ENCODE results near the gene NR1I3. TPM values are rescaled to one million over a fixed set of nuclear protein-coding genes. Genes with fewer than 3 reads are reported as not detected.
A peak's percentile ranks its signal among the peaks of the same experiment; 100 is the strongest.

Gene NR1I3
- total RNA-seq, 1 donor from 2014 or later, result not detected

DNA sequence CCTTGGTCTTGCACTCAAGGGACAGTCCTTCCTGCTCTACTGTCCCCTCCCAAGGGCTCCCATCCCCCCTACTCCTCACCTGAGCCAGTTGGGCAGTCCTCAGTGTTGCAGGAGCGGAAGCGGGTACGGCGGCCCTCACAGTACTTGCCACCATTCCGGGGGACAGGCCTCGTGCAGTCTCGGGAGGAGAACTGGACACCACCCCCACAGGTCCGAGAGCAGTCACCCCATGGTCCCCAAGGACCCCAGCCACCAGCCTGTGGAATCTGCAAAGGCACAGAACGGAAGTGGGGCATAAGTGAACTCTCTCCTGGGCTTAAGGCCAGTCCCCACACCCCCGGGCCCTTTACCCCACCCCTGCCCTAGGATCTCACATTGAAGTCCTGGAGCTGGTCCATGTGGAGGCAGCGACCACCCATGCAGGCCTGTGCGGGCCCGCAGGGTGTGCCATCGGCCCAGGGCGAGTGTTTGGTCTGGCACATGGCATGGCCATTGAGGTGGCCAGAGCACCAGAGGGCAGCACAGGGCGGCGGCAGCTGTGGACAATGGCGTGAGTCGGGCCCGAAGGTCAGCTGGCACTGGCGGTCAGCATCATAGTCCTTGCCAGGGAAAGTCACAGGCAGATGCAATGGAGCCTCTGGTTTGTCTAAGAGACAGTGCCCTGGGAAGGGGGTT, 44.3 kb downstream of the NR1I3 start:
- no peaks in the 10 kb centered on the region for H3K9me3 ChIP-seq (ENCODE audit: insufficient read depth, low read depth, low read length)
- H2AFZ ChIP-seq (ENCODE audit: low read depth, low read length), result no peak overlapping the region

GRCh38 chr1:161192476-161193465, 45.2 kb downstream of the NR1I3 start:
- no peaks in the 10 kb centered on the region for H3K79me2 ChIP-seq (ENCODE audit: insufficient read depth, low read length)
- H3K9me3 Mint-ChIP-seq (ENCODE audit: unreplicated experiment), result no peaks in the 10 kb centered on the region
- H3K27ac Mint-ChIP-seq (ENCODE audit: unreplicated experiment), result peak overlapping the region; percentile 71
- TF ChIP-seq, protein P1, sequence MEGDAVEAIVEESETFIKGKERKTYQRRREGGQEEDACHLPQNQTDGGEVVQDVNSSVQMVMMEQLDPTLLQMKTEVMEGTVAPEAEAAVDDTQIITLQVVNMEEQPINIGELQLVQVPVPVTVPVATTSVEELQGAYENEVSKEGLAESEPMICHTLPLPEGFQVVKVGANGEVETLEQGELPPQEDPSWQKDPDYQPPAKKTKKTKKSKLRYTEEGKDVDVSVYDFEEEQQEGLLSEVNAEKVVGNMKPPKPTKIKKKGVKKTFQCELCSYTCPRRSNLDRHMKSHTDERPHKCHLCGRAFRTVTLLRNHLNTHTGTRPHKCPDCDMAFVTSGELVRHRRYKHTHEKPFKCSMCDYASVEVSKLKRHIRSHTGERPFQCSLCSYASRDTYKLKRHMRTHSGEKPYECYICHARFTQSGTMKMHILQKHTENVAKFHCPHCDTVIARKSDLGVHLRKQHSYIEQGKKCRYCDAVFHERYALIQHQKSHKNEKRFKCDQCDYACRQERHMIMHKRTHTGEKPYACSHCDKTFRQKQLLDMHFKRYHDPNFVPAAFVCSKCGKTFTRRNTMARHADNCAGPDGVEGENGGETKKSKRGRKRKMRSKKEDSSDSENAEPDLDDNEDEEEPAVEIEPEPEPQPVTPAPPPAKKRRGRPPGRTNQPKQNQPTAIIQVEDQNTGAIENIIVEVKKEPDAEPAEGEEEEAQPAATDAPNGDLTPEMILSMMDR (IDR thresholded peaks at IDR 0.05; ENCODE audit: insufficient read depth, low read depth, low read length), result peak; percentile 95
- no peak for TF ChIP-seq EZH2 (IDR thresholded peaks at IDR 0.05; ENCODE audit: insufficient read depth, low read length)
- no peak overlapping the region for H3K27ac ChIP-seq (ENCODE audit: low read depth, low read length)
- no peaks in the 10 kb centered on the region for H3K27me3 ChIP-seq (ENCODE audit: insufficient read depth, low read length)
- no peak overlapping the region for H2AFZ ChIP-seq (ENCODE audit: low read depth, low read length)
- peaks cover 12% of the 10 kb centered on the region for H3K4me1 Mint-ChIP-seq (ENCODE audit: low read depth, unreplicated experiment)
- no peak overlapping the region for H3K9ac ChIP-seq (ENCODE audit: low read length)
- H3K9me3 ChIP-seq (ENCODE audit: insufficient read depth, low read depth, low read length), result no peaks in the 10 kb centered on the region
- H3K4me3 ChIP-seq (ENCODE audit: insufficient read depth, low read depth, low read length), result no peak overlapping the region
- peaks cover 2% of the 10 kb centered on the region for H3K27me3 Mint-ChIP-seq (ENCODE audit: low read depth, unreplicated experiment)
- peaks cover 13% of the 10 kb centered on the region for H3K4me1 ChIP-seq (ENCODE audit: insufficient read depth, low read length)
- H3K36me3 Mint-ChIP-seq (ENCODE audit: low read depth, unreplicated experiment), result no peaks in the 10 kb centered on the region
- H4K20me1 ChIP-seq (ENCODE audit: insufficient read depth, low read length), result no peaks in the 10 kb centered on the region
- H3K4me2 ChIP-seq (ENCODE audit: low read length), result no peak overlapping the region
- FAIRE-seq, result no peak
- H3K36me3 ChIP-seq (ENCODE audit: insufficient read depth, low read length), result no peaks in the 10 kb centered on the region
- peak; percentile 27 for DNase-seq (ENCODE audit: low read depth)
- H3K4me3 Mint-ChIP-seq (ENCODE audit: unreplicated experiment), result no peak overlapping the region

More for the DNA sequence above, 44.3 kb downstream of the NR1I3 start:
- H3K27me3 Mint-ChIP-seq (ENCODE audit: low read depth, unreplicated experiment), result peaks cover 2% of the 10 kb centered on the region
- Histone ChIP-seq H3K36me3 (ENCODE audit: insufficient read depth, low read length) (no peaks in the 10 kb centered on the region), H4K20me1 (ENCODE audit: insufficient read depth, low read length) (no peaks in the 10 kb centered on the region), H3K27me3 (ENCODE audit: insufficient read depth, low read length) (no peaks in the 10 kb centered on the region), H3K79me2 (ENCODE audit: insufficient read depth, low read length) (no peaks in the 10 kb centered on the region), H3K4me3 (ENCODE audit: insufficient read depth, low read depth, low read length) (no peak overlapping the region), H3K27ac (ENCODE audit: low read depth, low read length) (no peak overlapping the region), H3K4me2 (ENCODE audit: low read length) (no peak overlapping the region), H3K4me1 (ENCODE audit: insufficient read depth, low read length) (peaks cover 20% of the 10 kb centered on the region), H3K9ac (ENCODE audit: low read length) (no peak overlapping the region)
- H3K4me3 Mint-ChIP-seq (ENCODE audit: unreplicated experiment), result no peak overlapping the region
- no peaks in the 10 kb centered on the region for H3K36me3 Mint-ChIP-seq (ENCODE audit: low read depth, unreplicated experiment)
- no peaks in the 10 kb centered on the region for H3K9me3 Mint-ChIP-seq (ENCODE audit: unreplicated experiment)
- FAIRE-seq, result no peak
- peaks cover 12% of the 10 kb centered on the region for H3K4me1 Mint-ChIP-seq (ENCODE audit: low read depth, unreplicated experiment)
- TF ChIP-seq, protein P1 (IDR thresholded peaks at IDR 0.05; ENCODE audit: insufficient read depth, low read depth, low read length), result no peak
- no peak for TF ChIP-seq EZH2 (IDR thresholded peaks at IDR 0.05; ENCODE audit: insufficient read depth, low read length)
- H3K27ac Mint-ChIP-seq (ENCODE audit: unreplicated experiment), result no peak overlapping the region
- DNase-seq (ENCODE audit: low read depth), result no peak
